ENCODE measurements around the gene ZNF678. TPM values are rescaled to one million over a fixed set of nuclear protein-coding genes. Genes with fewer than 3 reads are reported as not detected.

Gene ZNF678
- total and polyA plus RNA-seq, 2 donors (not counting 1 experiment from before 2014, with no cell fraction given): 5.5 to 16.0 TPM

DNA sequence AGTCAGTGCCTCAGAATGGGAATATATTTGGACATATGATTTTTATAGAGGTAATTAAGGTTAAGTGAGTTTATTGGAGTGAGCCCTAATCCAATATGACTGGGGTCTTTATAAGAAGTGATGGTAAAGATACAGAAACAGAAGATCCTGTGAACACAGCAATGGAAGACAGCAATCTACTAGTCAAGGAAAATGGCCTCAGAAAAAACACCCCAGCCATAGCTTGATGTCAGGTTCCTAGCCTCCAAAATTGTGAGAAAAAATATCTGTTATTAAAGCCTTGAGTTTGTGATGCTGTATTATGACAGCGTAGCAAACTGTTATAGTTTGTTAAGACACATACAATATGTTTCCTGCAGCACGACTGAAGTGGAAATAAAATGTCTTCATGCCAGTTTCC is 99.6 kb downstream of the ZNF678 start:
- Histone ChIP-seq H3K27me3 (replicated peaks in 1 of 4; ENCODE audit: control extremely low read depth in 1 of 4, control insufficient read depth in 3 of 4, insufficient read depth in 4 of 4, low read length in 3 of 4) (no peaks in the 10 kb centered on the region), H3K4me2 (replicated peaks; ENCODE audit: low read depth, low read length, poor library complexity, severe bottlenecking) (no peak overlapping the region), H4K20me1 (ENCODE audit: control insufficient read depth, insufficient read depth, low read length, poor library complexity, severe bottlenecking) (no peaks in the 10 kb centered on the region), H3K4me1 (ENCODE audit: control insufficient read depth in 2 of 2, insufficient read depth in 2 of 2, low read length in 2 of 2) (no peaks in the 10 kb centered on the region), H3K36me3 (replicated peaks in 1 of 2; ENCODE audit: control extremely low read depth in 1 of 2, control insufficient read depth in 1 of 2, extremely low read depth in 1 of 2, insufficient read depth in 2 of 2, low read length in 1 of 2) (peaks cover 6 to 9% of the 10 kb centered on the region in 2 experiments), H2AFZ (ENCODE audit: insufficient read depth, low read depth, low read length, poor library complexity, severe bottlenecking) (no peak overlapping the region), H3K79me2 (ENCODE audit: control insufficient read depth, insufficient read depth, low read length) (no peaks in the 10 kb centered on the region), H3K4me3 (ENCODE audit: control extremely low read depth in 1 of 5, extremely low read depth in 1 of 5, insufficient read depth in 1 of 5, low read depth in 2 of 5, low read length in 4 of 5) (no peak overlapping the region), H3K9me3 (ENCODE audit: control extremely low read depth in 1 of 3, control insufficient read depth in 2 of 3, insufficient read depth in 1 of 3, low read length in 2 of 3) (peaks cover 28 to 91% (median 46%) of the 10 kb centered on the region in 3 donors), H3K9ac (ENCODE audit: low read length) (no peak overlapping the region), H3K27ac (ENCODE audit: low read length in 2 of 2) (no peak overlapping the region)
- Mint-ChIP-seq H3K27ac (no peak overlapping the region), H3K4me1 (no peaks in the 10 kb centered on the region), H3K27me3 (no peaks in the 10 kb centered on the region), H3K4me3 (no peak overlapping the region), H3K9me3 (ENCODE audit: insufficient read depth) (peaks cover 37% of the 10 kb centered on the region)
- 100% methylated on average over 1 of the region's 2 CpGs for WGBS (ENCODE audit: insufficient coverage)
- no peak for ATAC-seq (ENCODE audit: low read depth)
- intact Hi-C loops (cut with micrococcal nuclease): no loop called here
- DNase-seq: no peak
- ChIA-PET POLR2A (no interaction called here), CTCF (no interaction called here)
- TF ChIP-seq, protein P1, sequence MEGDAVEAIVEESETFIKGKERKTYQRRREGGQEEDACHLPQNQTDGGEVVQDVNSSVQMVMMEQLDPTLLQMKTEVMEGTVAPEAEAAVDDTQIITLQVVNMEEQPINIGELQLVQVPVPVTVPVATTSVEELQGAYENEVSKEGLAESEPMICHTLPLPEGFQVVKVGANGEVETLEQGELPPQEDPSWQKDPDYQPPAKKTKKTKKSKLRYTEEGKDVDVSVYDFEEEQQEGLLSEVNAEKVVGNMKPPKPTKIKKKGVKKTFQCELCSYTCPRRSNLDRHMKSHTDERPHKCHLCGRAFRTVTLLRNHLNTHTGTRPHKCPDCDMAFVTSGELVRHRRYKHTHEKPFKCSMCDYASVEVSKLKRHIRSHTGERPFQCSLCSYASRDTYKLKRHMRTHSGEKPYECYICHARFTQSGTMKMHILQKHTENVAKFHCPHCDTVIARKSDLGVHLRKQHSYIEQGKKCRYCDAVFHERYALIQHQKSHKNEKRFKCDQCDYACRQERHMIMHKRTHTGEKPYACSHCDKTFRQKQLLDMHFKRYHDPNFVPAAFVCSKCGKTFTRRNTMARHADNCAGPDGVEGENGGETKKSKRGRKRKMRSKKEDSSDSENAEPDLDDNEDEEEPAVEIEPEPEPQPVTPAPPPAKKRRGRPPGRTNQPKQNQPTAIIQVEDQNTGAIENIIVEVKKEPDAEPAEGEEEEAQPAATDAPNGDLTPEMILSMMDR (IDR thresholded peaks at IDR 0.05): no peak
- no peak for TF ChIP-seq EZH2 (IDR thresholded peaks at IDR 0.05; ENCODE audit: borderline replicate concordance, insufficient read depth, low read depth, low read length, poor library complexity, severe bottlenecking)

DNA sequence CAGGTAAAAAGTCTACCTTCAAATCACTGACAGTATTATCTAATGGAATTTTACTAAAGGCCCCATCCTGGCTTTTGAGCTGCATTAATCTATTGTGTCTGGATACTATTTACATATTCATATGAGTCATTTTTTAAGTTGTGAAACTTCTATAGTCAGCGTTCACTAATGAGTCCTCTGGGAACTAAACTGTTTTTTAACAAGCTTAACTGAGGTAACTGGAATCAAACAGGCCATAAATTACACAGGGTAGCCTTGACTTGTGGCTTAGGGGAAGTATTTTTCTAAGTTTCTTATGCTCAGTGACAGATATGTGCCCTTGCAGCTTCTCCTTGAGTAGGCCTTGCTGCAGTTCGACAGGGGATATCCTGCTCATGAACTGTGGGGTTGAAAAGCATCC is 102.9 kb downstream of the ZNF678 start:
- Histone ChIP-seq H3K27me3 (replicated peaks in 1 of 4; ENCODE audit: control extremely low read depth in 1 of 4, control insufficient read depth in 3 of 4, insufficient read depth in 4 of 4, low read length in 3 of 4) (no peaks in the 10 kb centered on the region), H3K9me3 (ENCODE audit: control extremely low read depth in 1 of 3, control insufficient read depth in 2 of 3, insufficient read depth in 1 of 3, low read length in 2 of 3) (peaks cover 16 to 93% (median 62%) of the 10 kb centered on the region in 3 donors), H3K4me2 (replicated peaks; ENCODE audit: low read depth, low read length, poor library complexity, severe bottlenecking) (no peak overlapping the region), H3K27ac (ENCODE audit: low read length in 2 of 2) (no peak overlapping the region), H2AFZ (ENCODE audit: insufficient read depth, low read depth, low read length, poor library complexity, severe bottlenecking) (no peak overlapping the region), H3K36me3 (replicated peaks in 1 of 2; ENCODE audit: control extremely low read depth in 1 of 2, control insufficient read depth in 1 of 2, extremely low read depth in 1 of 2, insufficient read depth in 2 of 2, low read length in 1 of 2) (peaks cover 6% of the 10 kb centered on the region in 2 experiments), H3K4me3 (ENCODE audit: control extremely low read depth in 1 of 5, extremely low read depth in 1 of 5, insufficient read depth in 1 of 5, low read depth in 2 of 5, low read length in 4 of 5) (no peak overlapping the region), H3K79me2 (ENCODE audit: control insufficient read depth, insufficient read depth, low read length) (no peaks in the 10 kb centered on the region), H3K4me1 (ENCODE audit: control insufficient read depth in 2 of 2, insufficient read depth in 2 of 2, low read length in 2 of 2) (no peaks in the 10 kb centered on the region), H3K9ac (ENCODE audit: low read length) (no peak overlapping the region), H4K20me1 (ENCODE audit: control insufficient read depth, insufficient read depth, low read length, poor library complexity, severe bottlenecking) (no peaks in the 10 kb centered on the region)
- H3K4me1 Mint-ChIP-seq: no peaks in the 10 kb centered on the region
- ATAC-seq (ENCODE audit: low read depth): no peak
- no peak overlapping the region for H3K4me3 Mint-ChIP-seq
- POLR2A ChIA-PET: no interaction called here
- peaks cover 37% of the 10 kb centered on the region for H3K9me3 Mint-ChIP-seq (ENCODE audit: insufficient read depth)
- WGBS (ENCODE audit: insufficient coverage): 80% methylated on average over 1 of the region's 2 CpGs
- DNase-seq: no peak
- no peaks in the 10 kb centered on the region for H3K27me3 Mint-ChIP-seq
- intact Hi-C loops (cut with micrococcal nuclease): no loop called here
- TF ChIP-seq, protein P1 (IDR thresholded peaks at IDR 0.05): no peak
- TF ChIP-seq EZH2 (IDR thresholded peaks at IDR 0.05; ENCODE audit: borderline replicate concordance, insufficient read depth, low read depth, low read length, poor library complexity, severe bottlenecking): no peak
- CTCF ChIA-PET: no interaction called here
- no peak overlapping the region for H3K27ac Mint-ChIP-seq

Measured in B cell (primary cell).